HepG2 (cell line): ENCODE measurements around the gene KLHL36. TPM values are rescaled to one million over a fixed set of nuclear protein-coding genes. Genes with fewer than 3 reads are reported as not detected.

Experiments
- BRD4 ChIP-seq: sonication (generic); formaldehyde crosslinking; IDR thresholded peaks from 2 replicates; pipeline ENCODE4 v1.4.0; 2020; ENCODE audit warnings: missing genetic modification reagents
- BRF2 ChIP-seq: sonication (generic); formaldehyde crosslinking; IDR thresholded peaks from 2 replicates; pipeline ENCODE4 v1.8.1; 2022; ENCODE audit warnings: mild to moderate bottlenecking, missing genetic modification reagents
- FOXM1 ChIP-seq: sonication (generic); formaldehyde crosslinking; IDR thresholded peaks from 2 replicates; pipeline ENCODE4 v1.5.0; 2020; ENCODE audit warnings: missing genetic modification reagents
- HMGXB3 ChIP-seq: sonication (generic); formaldehyde crosslinking; IDR thresholded peaks from 2 replicates; pipeline ENCODE4 v1.4.0; 2020; ENCODE audit warnings: missing genetic modification reagents, borderline replicate concordance
- KAT2B ChIP-seq: fragments of 150-350 bp; IDR thresholded peaks from 2 replicates; pipeline ENCODE4 v1.6.1; 2014; ENCODE audit warnings: low read depth, low read length, borderline replicate concordance
- RBM39 ChIP-seq: fragments of 200-400 bp; formaldehyde crosslinking; IDR thresholded peaks from one replicate; pipeline ENCODE4 v1.6.1; 2018; ENCODE audit warnings: antibody characterized with exemption, mild to moderate bottlenecking, low read depth, low read length; ENCODE audit not compliant: poor library complexity, severe bottlenecking
- RERE ChIP-seq: IDR thresholded peaks from 2 replicates; pipeline ENCODE4 v1.6.1; 2016; ENCODE audit warnings: low read depth, missing genetic modification reagents, missing compliant biosample characterization
- SOX6 ChIP-seq, 2 experiments: fragments of 450-650 bp in 1 of 2; sonication (generic) in 1 of 2; formaldehyde crosslinking in 1 of 2; IDR thresholded peaks; 2 replicates each; pipeline versions ENCODE4 v1.4.0 to v1.6.1; 2017 to 2020; ENCODE audit warnings: antibody characterized with exemption in 1 of 2, mild to moderate bottlenecking in 1 of 2, missing genetic modification reagents in 1 of 2
- SP1 ChIP-seq, 2 experiments: fragments of 450-650 bp in 1 of 2; sonication (generic) in 1 of 2; formaldehyde crosslinking in 1 of 2; IDR thresholded peaks; 2 replicates each; pipeline versions ENCODE4 v1.4.0 to v1.6.1; 2016 to 2020; ENCODE audit warnings: missing genetic modification reagents in 1 of 2
- ZNF232 ChIP-seq: sonication (generic); formaldehyde crosslinking; IDR thresholded peaks from 2 replicates; pipeline ENCODE4 v1.4.0; 2020; ENCODE audit warnings: missing genetic modification reagents, borderline replicate concordance
- ZNF350 ChIP-seq: sonication (generic); formaldehyde crosslinking; IDR thresholded peaks from 2 replicates; pipeline ENCODE4 v1.4.0; 2020; ENCODE audit warnings: mild to moderate bottlenecking, low read depth, missing genetic modification reagents, borderline replicate concordance
- polyA plus RNA-seq, 8 experiments: library from polyadenylated mRNA; depleted of rRNA in 3 of 8; stranded (reverse) in 7 of 8; unstranded in 1 of 8; fragments of >200 nt; fragmentation: Illumina TruSeq in 4 of 8; extraction: Trizol in 4 of 8; gene quantifications; 2 replicates each; pipeline versions ENCODE4 v1.2.1 to v1.2.3, GENCODE V29; 2011 to 2016; ENCODE audit warnings: low read depth in 4 of 8, missing spikeins in 1 of 8, mixed read lengths in 1 of 8; ENCODE audit not compliant: insufficient read depth in 1 of 8
- total RNA-seq, 5 experiments: library from RNA; depleted of rRNA; stranded (reverse); fragments of >200 nt; fragmentation: Illumina TruSeq; extraction: Trizol; gene quantifications; 2 replicates each; pipeline ENCODE4 v1.2.3, GENCODE V29; 2016; ENCODE audit warnings: low read depth in 1 of 5
- TF ChIP-seq, protein P1 (sequence below): sonication (generic); formaldehyde crosslinking; IDR thresholded peaks from 2 replicates; pipeline ENCODE4 v1.4.0; 2020; ENCODE audit warnings: missing genetic modification reagents, low read depth, mild to moderate bottlenecking, borderline replicate concordance
- TF ChIP-seq, protein P2 (sequence below): IDR thresholded peaks from 2 replicates; pipeline ENCODE4 v1.6.1; 2016; ENCODE audit warnings: low read depth

The KLHL36 gene
- total and polyA plus RNA-seq, 2 of the 13 experiments (the other 11 are each of a cell fraction or from before 2014, with no cell fraction given), result 24.3 to 26.0 TPM

DNA sequence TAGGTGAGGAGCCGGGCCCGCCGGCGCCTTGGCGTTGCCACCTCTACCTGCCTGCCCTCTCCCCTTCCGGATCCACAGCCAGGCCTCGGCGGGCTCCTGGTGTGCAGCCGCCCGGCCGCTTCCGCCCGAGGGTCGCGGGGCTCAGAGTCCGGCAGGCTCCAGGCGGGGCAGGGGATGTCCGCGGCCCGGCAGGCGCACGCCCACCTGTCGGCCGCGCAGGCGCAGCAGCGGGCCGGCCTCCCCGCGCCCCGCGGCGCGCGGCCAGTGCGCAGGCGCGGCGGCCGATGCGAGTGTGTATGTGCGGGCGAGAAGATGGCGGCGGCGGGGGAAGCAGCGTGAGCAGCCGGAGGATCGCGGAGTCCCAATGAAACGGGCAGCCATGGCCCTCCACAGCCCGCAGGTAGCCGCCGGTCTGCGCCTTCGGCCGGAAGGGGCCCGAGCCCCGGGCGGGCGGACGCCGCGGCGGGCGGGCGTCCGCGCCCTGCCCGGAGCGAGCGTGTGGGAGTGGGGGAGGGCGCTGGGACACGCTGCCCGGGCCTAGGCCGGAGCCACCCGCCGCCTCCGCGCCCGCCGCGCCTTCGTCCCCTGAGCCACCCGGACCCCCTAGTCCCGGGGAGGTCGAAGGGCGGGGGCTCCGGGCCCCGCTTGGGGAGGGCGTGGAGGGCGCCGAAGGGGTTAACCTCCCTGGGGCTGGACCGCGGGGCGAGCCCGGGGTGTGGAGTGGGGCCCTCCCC is 51.6 kb downstream of the KLHL36 start, which contains the start of gene USP10 (continued):
- no peak for TF ChIP-seq SOX6 (IDR thresholded peaks at IDR 0.05)
- peak; percentile 53 for TF ChIP-seq SOX6 (CRISPR knock-in tag; IDR thresholded peaks at IDR 0.05)
- TF ChIP-seq, protein P1, sequence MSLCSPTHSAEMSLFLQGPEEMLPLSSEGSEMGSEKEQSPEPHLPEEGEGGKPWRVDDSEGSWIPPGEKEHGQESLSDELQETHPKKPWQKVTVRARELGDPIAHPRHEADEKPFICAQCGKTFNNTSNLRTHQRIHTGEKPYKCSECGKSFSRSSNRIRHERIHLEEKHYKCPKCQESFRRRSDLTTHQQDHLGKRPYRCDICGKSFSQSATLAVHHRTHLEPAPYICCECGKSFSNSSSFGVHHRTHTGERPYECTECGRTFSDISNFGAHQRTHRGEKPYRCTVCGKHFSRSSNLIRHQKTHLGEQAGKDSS (CRISPR knock-in tag), result peak; percentile 78; the same call in 1 of the 2 replicates
- TF ChIP-seq FOXM1 (CRISPR knock-in tag), result no peak
- no peak for TF ChIP-seq ZNF232 (CRISPR knock-in tag)
- no peak for TF ChIP-seq KAT2B
- peak; percentile 52; the same call in 1 of the 2 replicates for TF ChIP-seq ZNF350 (CRISPR knock-in tag)
- TF ChIP-seq, protein P2, sequence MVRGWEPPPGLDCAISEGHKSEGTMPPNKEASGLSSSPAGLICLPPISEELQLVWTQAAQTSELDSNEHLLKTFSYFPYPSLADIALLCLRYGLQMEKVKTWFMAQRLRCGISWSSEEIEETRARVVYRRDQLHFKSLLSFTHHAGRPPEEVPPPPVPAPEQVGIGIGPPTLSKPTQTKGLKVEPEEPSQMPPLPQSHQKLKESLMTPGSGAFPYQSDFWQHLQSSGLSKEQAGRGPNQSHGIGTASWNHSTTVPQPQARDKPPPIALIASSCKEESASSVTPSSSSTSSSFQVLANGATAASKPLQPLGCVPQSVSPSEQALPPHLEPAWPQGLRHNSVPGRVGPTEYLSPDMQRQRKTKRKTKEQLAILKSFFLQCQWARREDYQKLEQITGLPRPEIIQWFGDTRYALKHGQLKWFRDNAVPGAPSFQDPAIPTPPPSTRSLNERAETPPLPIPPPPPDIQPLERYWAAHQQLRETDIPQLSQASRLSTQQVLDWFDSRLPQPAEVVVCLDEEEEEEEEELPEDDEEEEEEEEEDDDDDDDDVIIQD (CRISPR knock-in tag), result peak; percentile 22; the same call in 1 of the 2 replicates
- peak; percentile 63 for TF ChIP-seq RBM39
- TF ChIP-seq SP1 (IDR thresholded peaks at IDR 0.05), result no peak
- TF ChIP-seq SP1 (CRISPR knock-in tag; IDR thresholded peaks at IDR 0.05), result no peak; the same call in 1 of the 2 replicates
- TF ChIP-seq BRD4 (CRISPR knock-in tag), result peak; percentile 81; the same call in 1 of the 2 replicates
- TF ChIP-seq RERE, result peak; percentile 52; the same call in 1 of the 2 replicates
- TF ChIP-seq BRF2 (CRISPR knock-in tag), result no peak
- TF ChIP-seq HMGXB3 (CRISPR knock-in tag), result no peak; the same call in 1 of the 2 replicates
